IPS-18a (cell line): ENCODE data around the gene SVIL.

Source experiments
- H3K27ac ChIP-seq: one replicate; pipeline ENCODE4 v1.5.1; 2013; ENCODE audit warnings: low read length
- H3K27me3 ChIP-seq: one replicate; pipeline ENCODE4 v1.6.1; 2013; ENCODE audit warnings: mild to moderate bottlenecking, low read length; ENCODE audit not compliant: control insufficient read depth, insufficient read depth
- H3K36me3 ChIP-seq: one replicate; pipeline ENCODE4 v1.6.1; 2013; ENCODE audit warnings: low read depth, low read length; ENCODE audit not compliant: control insufficient read depth
- H3K4me1 ChIP-seq: one replicate; pipeline ENCODE4 v1.6.1; 2013; ENCODE audit warnings: low read depth, low read length; ENCODE audit not compliant: control insufficient read depth
- H3K4me3 ChIP-seq: one replicate; pipeline ENCODE4 v1.5.1; 2013; ENCODE audit warnings: low read length
- H3K9ac ChIP-seq: one replicate; pipeline ENCODE4 v1.6.1; 2013; ENCODE audit warnings: mild to moderate bottlenecking, low read length, moderate library complexity
- H3K9me3 ChIP-seq: one replicate; pipeline ENCODE4 v1.6.1; 2013; ENCODE audit warnings: low read depth, low read length; ENCODE audit not compliant: control insufficient read depth

The SVIL gene

GRCh38 chr10:29533046-29533445, 101.7 kb downstream of the SVIL start:
- Histone ChIP-seq H3K36me3 (no peaks in the 10 kb centered on the region), H3K27ac (no peak overlapping the region), H3K9me3 (no peaks in the 10 kb centered on the region), H3K27me3 (no peaks in the 10 kb centered on the region), H3K4me3 (no peak overlapping the region), H3K4me1 (peaks cover 14% of the 10 kb centered on the region), H3K9ac (no peak overlapping the region)

GRCh38 chr10:29532256-29532878, 102.4 kb downstream of the SVIL start:
- no peaks in the 10 kb centered on the region for H3K36me3 ChIP-seq
- no peaks in the 10 kb centered on the region for H3K27me3 ChIP-seq
- no peak overlapping the region for H3K9ac ChIP-seq
- peaks cover 14% of the 10 kb centered on the region for H3K4me1 ChIP-seq
- no peak overlapping the region for H3K27ac ChIP-seq
- no peak overlapping the region for H3K4me3 ChIP-seq
- H3K9me3 ChIP-seq: no peaks in the 10 kb centered on the region

GRCh38 chr10:29530112-29530976, 104.4 kb downstream of the SVIL start:
- H3K36me3 ChIP-seq: no peaks in the 10 kb centered on the region
- H3K4me1 ChIP-seq: peaks cover 13% of the 10 kb centered on the region
- no peaks in the 10 kb centered on the region for H3K27me3 ChIP-seq
- H3K4me3 ChIP-seq: no peak overlapping the region
- no peak overlapping the region for H3K9ac ChIP-seq
- H3K27ac ChIP-seq: no peak overlapping the region
- no peaks in the 10 kb centered on the region for H3K9me3 ChIP-seq

GRCh38 chr10:29529146-29529545, 105.6 kb downstream of the SVIL start:
- H3K4me3 ChIP-seq: no peak overlapping the region
- H3K9ac ChIP-seq: no peak overlapping the region
- H3K27ac ChIP-seq: no peak overlapping the region
- peaks cover 9% of the 10 kb centered on the region for H3K4me1 ChIP-seq
- no peaks in the 10 kb centered on the region for H3K36me3 ChIP-seq
- no peaks in the 10 kb centered on the region for H3K27me3 ChIP-seq
- no peaks in the 10 kb centered on the region for H3K9me3 ChIP-seq

GRCh38 chr10:29525762-29526161, 109.0 kb downstream of the SVIL start:
- H3K9ac ChIP-seq: no peak overlapping the region
- no peaks in the 10 kb centered on the region for H3K27me3 ChIP-seq
- no peak overlapping the region for H3K27ac ChIP-seq
- no peak overlapping the region for H3K4me3 ChIP-seq
- peaks cover 20% of the 10 kb centered on the region for H3K36me3 ChIP-seq
- H3K9me3 ChIP-seq: no peaks in the 10 kb centered on the region
- H3K4me1 ChIP-seq: no peaks in the 10 kb centered on the region

- H3K36me3 ChIP-seq: peaks cover 20% of the 10 kb centered on the region
- H3K4me3 ChIP-seq: no peak overlapping the region
- H3K27ac ChIP-seq: no peak overlapping the region
- H3K9ac ChIP-seq: no peak overlapping the region
- no peaks in the 10 kb centered on the region for H3K9me3 ChIP-seq
- no peaks in the 10 kb centered on the region for H3K4me1 ChIP-seq
- no peaks in the 10 kb centered on the region for H3K27me3 ChIP-seq
Measured at GRCh38 chr10:29524720-29525119, 110.1 kb downstream of the SVIL start.

- Histone ChIP-seq H3K27ac (no peak overlapping the region), H3K4me3 (no peak overlapping the region), H3K9me3 (no peaks in the 10 kb centered on the region), H3K27me3 (no peaks in the 10 kb centered on the region), H3K36me3 (peaks cover 20% of the 10 kb centered on the region), H3K9ac (no peak overlapping the region), H3K4me1 (no peaks in the 10 kb centered on the region)
Measured at GRCh38 chr10:29524294-29524693, 110.5 kb downstream of the SVIL start.

- no peaks in the 10 kb centered on the region for H3K9me3 ChIP-seq
- H3K27ac ChIP-seq: no peak overlapping the region
- no peak overlapping the region for H3K9ac ChIP-seq
- peaks cover under 1% of the 10 kb centered on the region for H3K4me1 ChIP-seq
- H3K36me3 ChIP-seq: peaks cover 20% of the 10 kb centered on the region
- H3K4me3 ChIP-seq: no peak overlapping the region
- no peaks in the 10 kb centered on the region for H3K27me3 ChIP-seq
Measured at GRCh38 chr10:29522918-29523317, 111.9 kb downstream of the SVIL start.

- peaks cover 20% of the 10 kb centered on the region for H3K36me3 ChIP-seq
- H3K9ac ChIP-seq: no peak overlapping the region
- H3K27ac ChIP-seq: no peak overlapping the region
- no peaks in the 10 kb centered on the region for H3K27me3 ChIP-seq
- H3K4me3 ChIP-seq: no peak overlapping the region
- peaks cover 5% of the 10 kb centered on the region for H3K4me1 ChIP-seq
- no peaks in the 10 kb centered on the region for H3K9me3 ChIP-seq
Measured at GRCh38 chr10:29522061-29522855, 112.5 kb downstream of the SVIL start.

- Histone ChIP-seq H3K9me3 (no peaks in the 10 kb centered on the region), H3K36me3 (peaks cover 20% of the 10 kb centered on the region), H3K27ac (no peak overlapping the region), H3K27me3 (no peaks in the 10 kb centered on the region), H3K4me1 (peaks cover 5% of the 10 kb centered on the region), H3K9ac (no peak overlapping the region), H3K4me3 (no peak overlapping the region)
Measured at GRCh38 chr10:29519659-29520058, 115.1 kb downstream of the SVIL start.

- no peak overlapping the region for H3K4me3 ChIP-seq
- H3K9me3 ChIP-seq: no peaks in the 10 kb centered on the region
- no peak overlapping the region for H3K9ac ChIP-seq
- peaks cover 6% of the 10 kb centered on the region for H3K36me3 ChIP-seq
- H3K27me3 ChIP-seq: no peaks in the 10 kb centered on the region
- H3K27ac ChIP-seq: no peak overlapping the region
- H3K4me1 ChIP-seq: peaks cover 5% of the 10 kb centered on the region
Measured at GRCh38 chr10:29517352-29517923, 117.3 kb downstream of the SVIL start.
